Cardiac fibroblast (primary cell): Measurements from ENCODE around the gene EML6.

Experiments
- DNase-seq, 2 donors: peaks; one replicate each; pipeline versions ENCODE4 v3.0.0 to v3.0.0-alpha.2; 2010; ENCODE audit warnings: low read depth in 2 of 2
- H3K4me3 ChIP-seq, 2 donors: replicated peaks in 1 of 2; 1 replicate in 1 of 2; 2 replicates in 1 of 2; pipeline ENCODE4 v1.5.1; 2011; ENCODE audit warnings: low read depth in 2 of 2, low read length in 2 of 2, mild to moderate bottlenecking in 2 of 2, moderate library complexity in 1 of 2
- TF ChIP-seq, protein P1 (sequence below): IDR thresholded peaks from one replicate; pipeline ENCODE4 v1.5.1; 2011; ENCODE audit warnings: low read depth, mild to moderate bottlenecking, low read length, inconsistent platforms

Gene EML6

DNA sequence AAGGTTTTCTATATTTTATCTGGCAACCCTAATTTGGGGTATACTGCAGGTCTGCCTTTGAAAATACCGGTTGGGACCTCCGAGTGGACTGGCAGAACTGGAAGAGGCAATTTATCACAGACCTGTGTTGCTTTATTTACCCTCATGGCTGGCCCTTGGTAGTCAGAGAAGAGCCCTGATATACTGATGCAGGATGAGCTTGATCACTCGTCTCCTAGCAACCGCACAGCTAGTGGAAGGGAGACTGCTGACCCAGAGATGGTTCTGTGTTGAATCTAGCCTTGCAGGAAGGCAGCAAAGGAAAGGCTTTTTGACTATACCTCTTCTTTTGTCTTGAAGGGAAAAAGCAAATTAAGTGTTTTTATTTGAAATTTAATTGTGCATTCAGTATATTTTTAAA, 154.7 kb downstream of the EML6 start:
- no peak overlapping the region for H3K4me3 ChIP-seq
- no peak for DNase-seq
- TF ChIP-seq, protein P1, sequence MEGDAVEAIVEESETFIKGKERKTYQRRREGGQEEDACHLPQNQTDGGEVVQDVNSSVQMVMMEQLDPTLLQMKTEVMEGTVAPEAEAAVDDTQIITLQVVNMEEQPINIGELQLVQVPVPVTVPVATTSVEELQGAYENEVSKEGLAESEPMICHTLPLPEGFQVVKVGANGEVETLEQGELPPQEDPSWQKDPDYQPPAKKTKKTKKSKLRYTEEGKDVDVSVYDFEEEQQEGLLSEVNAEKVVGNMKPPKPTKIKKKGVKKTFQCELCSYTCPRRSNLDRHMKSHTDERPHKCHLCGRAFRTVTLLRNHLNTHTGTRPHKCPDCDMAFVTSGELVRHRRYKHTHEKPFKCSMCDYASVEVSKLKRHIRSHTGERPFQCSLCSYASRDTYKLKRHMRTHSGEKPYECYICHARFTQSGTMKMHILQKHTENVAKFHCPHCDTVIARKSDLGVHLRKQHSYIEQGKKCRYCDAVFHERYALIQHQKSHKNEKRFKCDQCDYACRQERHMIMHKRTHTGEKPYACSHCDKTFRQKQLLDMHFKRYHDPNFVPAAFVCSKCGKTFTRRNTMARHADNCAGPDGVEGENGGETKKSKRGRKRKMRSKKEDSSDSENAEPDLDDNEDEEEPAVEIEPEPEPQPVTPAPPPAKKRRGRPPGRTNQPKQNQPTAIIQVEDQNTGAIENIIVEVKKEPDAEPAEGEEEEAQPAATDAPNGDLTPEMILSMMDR: no peak

DNA sequence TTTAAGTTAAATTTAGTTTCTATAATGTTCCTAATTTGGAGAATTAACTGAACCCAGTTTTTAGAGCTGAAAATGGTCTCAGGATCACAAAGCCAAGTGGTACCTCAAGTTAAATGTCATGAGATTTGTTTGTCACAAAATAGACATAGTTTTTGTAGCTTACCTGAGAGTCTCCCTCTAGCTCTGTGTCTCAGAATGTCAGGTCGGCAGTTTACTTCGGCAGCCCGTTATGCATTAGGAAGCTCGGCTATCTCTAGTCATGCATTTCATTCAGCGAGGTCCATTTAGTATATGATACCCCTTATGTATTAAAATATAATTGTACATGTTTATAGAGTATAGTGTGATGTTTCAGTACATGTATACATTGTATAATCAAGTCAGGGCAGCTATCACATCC, 155.6 kb downstream of the EML6 start:
- DNase-seq: no peak

DNA sequence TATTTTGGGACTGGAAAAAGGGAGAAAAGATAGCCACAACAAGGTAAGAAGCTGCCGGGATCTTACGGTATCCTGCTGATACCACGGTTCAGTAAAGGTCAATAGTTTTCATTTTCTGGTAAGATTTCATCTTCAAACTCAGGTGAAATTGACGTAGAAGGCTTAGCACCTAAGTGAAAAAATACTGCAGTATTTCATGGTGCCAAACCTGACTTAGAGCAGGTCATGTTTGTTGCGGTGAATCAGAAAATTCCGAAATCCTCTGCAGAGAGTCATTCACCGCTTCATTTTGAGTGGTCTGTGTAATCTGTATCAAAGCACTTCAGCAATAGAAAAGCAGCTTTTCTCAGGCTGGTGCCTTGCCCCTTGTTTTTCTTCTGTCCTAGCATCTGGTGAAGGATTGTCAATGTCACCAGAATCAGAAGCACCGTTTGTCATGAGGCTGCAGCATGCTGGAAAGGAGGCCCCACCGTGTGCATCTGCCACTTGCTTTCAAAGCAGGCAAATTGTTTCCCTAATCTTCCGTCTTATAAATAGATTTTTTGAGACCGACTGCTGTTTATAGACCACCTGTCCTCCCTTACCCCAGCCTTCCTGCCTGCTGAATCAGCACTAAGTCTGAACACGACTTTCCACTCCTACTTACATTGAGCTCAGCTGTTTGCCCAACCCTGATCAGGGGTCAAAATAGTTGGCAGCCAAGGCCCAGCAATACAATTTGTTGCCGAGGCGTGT, 156.3 kb downstream of the EML6 start:
- no peak overlapping the region for H3K4me3 ChIP-seq
- TF ChIP-seq, protein P1: no peak
- DNase-seq: no peak

More for the DNA sequence above, 155.6 kb downstream of the EML6 start:
- TF ChIP-seq, protein P1: no peak
- H3K4me3 ChIP-seq: no peak overlapping the region

DNA sequence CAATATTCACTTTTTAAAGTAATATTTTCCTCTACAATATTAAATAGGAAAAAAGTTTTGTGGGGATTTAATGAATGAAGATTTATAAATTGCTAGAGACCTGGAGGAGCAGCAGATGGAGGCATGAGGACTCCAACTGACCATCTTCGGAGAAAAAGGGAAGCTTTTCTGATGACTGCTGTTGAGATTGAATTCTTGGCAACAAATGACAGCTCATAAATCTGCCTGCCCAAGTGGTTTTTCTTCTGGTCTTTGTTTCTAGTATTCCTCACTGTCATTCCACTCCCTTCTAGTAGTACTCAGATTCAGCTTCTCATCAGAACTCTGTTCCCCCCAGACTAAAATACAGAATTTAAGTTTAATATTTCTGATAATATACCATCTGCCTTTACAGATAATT, 157.0 kb downstream of the EML6 start:
- no peak overlapping the region for H3K4me3 ChIP-seq
- TF ChIP-seq, protein P1: no peak
- DNase-seq: no peak

DNA sequence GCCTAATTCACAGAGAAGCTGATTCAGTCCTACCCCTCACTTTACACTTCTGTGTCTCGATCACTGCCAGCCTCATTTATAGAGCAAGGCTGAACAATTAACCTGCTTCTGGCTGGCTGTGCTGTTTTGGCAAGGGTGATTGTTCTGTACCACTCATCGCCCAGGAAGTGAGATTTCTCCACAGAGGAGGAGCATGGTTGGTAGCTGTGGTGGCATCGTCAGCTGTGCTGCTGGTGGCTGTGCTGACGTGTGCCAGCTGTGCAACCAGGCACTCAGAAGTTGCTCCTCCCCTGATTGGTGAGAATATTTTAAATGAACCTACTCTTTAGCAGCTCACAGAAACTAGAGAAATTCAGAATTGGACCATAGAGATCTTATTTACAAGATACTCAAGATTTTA, 158.3 kb downstream of the EML6 start:
- TF ChIP-seq, protein P1: no peak
- DNase-seq: no peak
- H3K4me3 ChIP-seq: no peak overlapping the region

DNA sequence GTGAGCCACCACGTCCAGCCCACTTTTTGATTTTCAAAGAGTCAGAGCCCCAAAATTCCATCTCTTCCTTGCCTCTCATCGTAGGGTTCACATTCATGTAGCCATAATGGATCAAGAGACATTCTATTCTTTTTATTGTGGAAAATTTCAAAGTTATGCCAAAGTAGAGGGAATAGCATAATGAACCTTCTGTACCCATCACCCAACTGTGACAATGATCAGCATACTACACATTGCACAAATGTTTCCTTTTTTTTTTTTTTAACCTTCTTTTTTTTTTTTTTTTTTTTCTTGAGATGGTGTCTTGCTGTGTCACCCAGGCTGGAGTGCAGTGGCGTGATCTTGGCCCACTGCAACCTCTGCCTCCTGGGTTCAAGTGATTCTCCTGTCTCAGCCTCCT, 162.4 kb downstream of the EML6 start:
- TF ChIP-seq, protein P1: no peak
- no peak overlapping the region for H3K4me3 ChIP-seq
- no peak for DNase-seq
